HEK293 (cell line): Measurements from ENCODE around the gene MYO3A.
"Not testable (repeated sequence)": the region's sequence is repeated elsewhere in the genome, so short reads cannot be mapped to it uniquely, and the experiment has no call there.

ENCODE experiments used
- CTCF ChIA-PET: fragments of 350-600 bp; formaldehyde crosslinking; extraction: SDS; loops from one replicate; lab custom pipeline; 2021; ENCODE audit warnings: antibody characterized with exemption; lab: Yijun Ruan, JAX
- POLR2A ChIA-PET: fragments of 300-600 bp; formaldehyde crosslinking; extraction: SDS; loops from one replicate; lab custom pipeline; 2020; ENCODE audit warnings: antibody characterized with exemption, inconsistent platforms; lab: Yijun Ruan, JAX
- H3K27ac ChIP-seq: fragments of 200-500 bp; sonication (Bioruptor generic); 2 replicates; pipeline ENCODE4 v1.5.1; 2014; ENCODE audit warnings: low read depth, low read length, control low read depth, inconsistent platforms; ENCODE audit errors: extremely low read depth
- H3K36me3 ChIP-seq, 2 experiments: fragments of 200-500 bp in 1 of 2; sonication (Bioruptor generic) in 1 of 2; 1 replicate in 1 of 2; 2 replicates in 1 of 2; pipeline ENCODE4 v1.5.1; 2014 to 2017; ENCODE audit warnings: inconsistent platforms in 2 of 2, low read length in 2 of 2; ENCODE audit not compliant: control insufficient read depth in 2 of 2, insufficient read depth in 1 of 2
- H3K4me1 ChIP-seq: fragments of 200-500 bp; sonication (Bioruptor generic); 2 replicates; pipeline ENCODE4 v1.5.1; 2014; ENCODE audit warnings: mild to moderate bottlenecking, low read length, inconsistent platforms; ENCODE audit not compliant: control insufficient read depth, insufficient read depth
- H3K4me3 ChIP-seq: 2 replicates; pipeline ENCODE4 v1.5.1; 2011; ENCODE audit warnings: low read depth, mild to moderate bottlenecking, control low read depth, low read length, moderate library complexity
- H3K9me3 ChIP-seq: fragments of 200-500 bp; sonication (Bioruptor generic); 2 replicates; pipeline ENCODE4 v1.5.1; 2014; ENCODE audit warnings: low read depth, low read length, inconsistent platforms; ENCODE audit not compliant: control insufficient read depth, insufficient read depth
- EGR2 ChIP-seq: fragments of 450-650 bp; formaldehyde crosslinking; IDR thresholded peaks from 2 replicates; pipeline ENCODE4 v1.5.1; 2016; ENCODE audit warnings: low read depth, missing biosample characterization, missing genetic modification characterization
- GLI4 ChIP-seq: fragments of 450-650 bp; formaldehyde crosslinking; IDR thresholded peaks from 2 replicates; pipeline ENCODE4 v1.5.1; 2016; ENCODE audit warnings: missing biosample characterization, missing genetic modification characterization
- GLIS1 ChIP-seq: fragments of 450-650 bp; formaldehyde crosslinking; IDR thresholded peaks from 2 replicates; pipeline ENCODE4 v1.5.1; 2016; ENCODE audit warnings: missing biosample characterization, missing genetic modification characterization
- MEIS1 ChIP-seq: sonication (generic); formaldehyde crosslinking; IDR thresholded peaks from 2 replicates; pipeline ENCODE4 v1.8.1; 2022; ENCODE audit warnings: missing genetic modification reagents, mild to moderate bottlenecking, borderline replicate concordance
- SP3 ChIP-seq: fragments of 450-650 bp; formaldehyde crosslinking; IDR thresholded peaks from 2 replicates; pipeline ENCODE4 v1.5.1; 2016; ENCODE audit warnings: missing biosample characterization, missing genetic modification characterization
- ZBTB20 ChIP-seq: fragments of 450-650 bp; formaldehyde crosslinking; IDR thresholded peaks from 2 replicates; pipeline ENCODE4 v1.5.1; 2016; ENCODE audit warnings: missing biosample characterization, missing genetic modification characterization
- ZFHX2 ChIP-seq: fragments of 450-650 bp; formaldehyde crosslinking; conservative IDR thresholded peaks from 2 replicates; pipeline ENCODE4 v1.5.1; 2016; ENCODE audit warnings: missing biosample characterization, missing genetic modification characterization
- ZNF146 ChIP-seq: fragments of 450-650 bp; formaldehyde crosslinking; IDR thresholded peaks from 2 replicates; pipeline ENCODE4 v1.5.1; 2016; ENCODE audit warnings: missing biosample characterization, missing genetic modification characterization
- ZNF239 ChIP-seq: fragments of 450-650 bp; formaldehyde crosslinking; IDR thresholded peaks from 2 replicates; pipeline ENCODE4 v1.5.1; 2016; ENCODE audit warnings: missing biosample characterization, missing genetic modification characterization
- ZNF292 ChIP-seq: fragments of 450-650 bp; formaldehyde crosslinking; IDR thresholded peaks from 2 replicates; pipeline ENCODE4 v1.5.1; 2016; ENCODE audit warnings: low read depth, missing biosample characterization, missing genetic modification characterization, borderline replicate concordance
- ZNF366 ChIP-seq: fragments of 450-650 bp; formaldehyde crosslinking; conservative IDR thresholded peaks from 2 replicates; pipeline ENCODE4 v1.5.1; 2016; ENCODE audit warnings: missing biosample characterization, missing genetic modification characterization
- ZNF514 ChIP-seq: fragments of 450-650 bp; formaldehyde crosslinking; IDR thresholded peaks from 2 replicates; pipeline ENCODE4 v1.5.1; 2016; ENCODE audit warnings: missing biosample characterization, missing genetic modification characterization
- ZNF529 ChIP-seq: fragments of 450-650 bp; formaldehyde crosslinking; IDR thresholded peaks from 2 replicates; pipeline ENCODE4 v1.5.1; 2017; ENCODE audit warnings: missing genetic modification characterization, missing biosample characterization; ENCODE audit not compliant: insufficient replicate concordance
- ZNF610 ChIP-seq: fragments of 450-650 bp; formaldehyde crosslinking; IDR thresholded peaks from 2 replicates; pipeline ENCODE4 v1.5.1; 2016; ENCODE audit warnings: missing biosample characterization, missing genetic modification characterization, borderline replicate concordance
- ZNF629 ChIP-seq: fragments of 450-650 bp; formaldehyde crosslinking; IDR thresholded peaks from 2 replicates; pipeline ENCODE4 v1.5.1; 2017; ENCODE audit warnings: missing biosample characterization, missing genetic modification characterization
- ZNF654 ChIP-seq: fragments of 450-650 bp; formaldehyde crosslinking; IDR thresholded peaks from 2 replicates; pipeline ENCODE4 v1.5.1; 2016; ENCODE audit warnings: low read depth, missing biosample characterization, missing genetic modification characterization
- ZNF670 ChIP-seq: fragments of 450-650 bp; formaldehyde crosslinking; IDR thresholded peaks from 2 replicates; pipeline ENCODE4 v1.5.1; 2016; ENCODE audit warnings: missing biosample characterization, missing genetic modification characterization, low read depth
- ZNF677 ChIP-seq: fragments of 450-650 bp; IDR thresholded peaks from 2 replicates; pipeline ENCODE4 v1.5.0; 2018; ENCODE audit warnings: missing biosample characterization, mild to moderate bottlenecking, missing genetic modification characterization, moderate library complexity
- TF ChIP-seq, protein P1 (sequence below): fragments of 450-650 bp; formaldehyde crosslinking; IDR thresholded peaks from 2 replicates; pipeline ENCODE4 v1.5.1; 2016; ENCODE audit warnings: missing biosample characterization, missing genetic modification characterization
- TF ChIP-seq, protein P2 (sequence below): fragments of 450-650 bp; IDR thresholded peaks from 2 replicates; pipeline ENCODE4 v1.5.1; 2018; ENCODE audit warnings: missing biosample characterization, mild to moderate bottlenecking, missing genetic modification characterization
- TF ChIP-seq, protein P3 (sequence below): fragments of 450-650 bp; formaldehyde crosslinking; IDR thresholded peaks from 2 replicates; pipeline ENCODE4 v1.5.1; 2016; ENCODE audit warnings: missing biosample characterization, missing genetic modification characterization, borderline replicate concordance

Gene MYO3A

DNA sequence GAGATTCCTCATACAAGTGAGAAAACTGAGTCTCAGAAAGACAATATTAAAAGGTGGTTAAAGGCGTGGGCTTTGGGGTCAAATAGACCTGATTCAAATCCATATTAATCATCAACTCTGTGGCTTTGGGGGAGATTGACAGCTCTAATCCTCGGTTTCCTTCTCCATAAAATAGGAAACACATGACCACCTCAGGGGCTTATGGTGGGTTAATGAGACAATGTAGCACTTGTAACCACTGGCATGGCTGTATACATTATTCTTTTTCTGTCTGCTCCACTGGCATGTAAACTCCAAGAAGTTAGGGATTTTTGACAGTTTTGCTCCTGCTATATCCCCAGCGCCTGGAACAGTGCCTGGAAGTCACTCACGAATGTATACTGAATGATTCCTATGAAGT lies 161.8 kb downstream of the MYO3A start (continued):
- TF ChIP-seq ZNF529 (no peak), ZFHX2 (tag by site-specific recombination) (no peak), ZNF654 (tag by site-specific recombination) (no peak), ZNF239 (tag by site-specific recombination) (no peak), ZNF677 (no peak), GLI4 (no peak)

DNA sequence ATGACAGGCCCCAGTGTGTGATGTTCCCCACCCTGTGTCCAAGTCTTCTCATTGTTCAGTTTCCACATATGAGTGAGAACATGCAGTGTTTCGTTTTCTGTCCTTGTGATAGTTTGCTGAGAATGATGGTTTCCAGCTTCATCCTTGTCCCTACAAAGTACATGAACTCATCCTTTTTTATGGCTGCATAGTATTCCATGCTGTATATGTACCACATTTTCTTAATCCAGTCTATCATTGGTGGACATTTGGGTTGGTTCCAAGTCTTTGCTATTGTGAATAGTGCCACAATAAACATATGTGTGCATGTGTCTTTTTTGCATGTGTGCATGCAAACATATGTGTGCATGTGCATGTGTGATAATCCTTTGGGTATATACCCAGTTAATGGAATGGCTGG lies 163.5 kb downstream of the MYO3A start:
- H3K9me3 ChIP-seq, CTCF ChIA-PET, H3K36me3 ChIP-seq, POLR2A ChIA-PET, H3K4me3 ChIP-seq, H3K27ac ChIP-seq, H3K4me1 ChIP-seq: not testable (repeated sequence)
- TF ChIP-seq, protein P1, sequence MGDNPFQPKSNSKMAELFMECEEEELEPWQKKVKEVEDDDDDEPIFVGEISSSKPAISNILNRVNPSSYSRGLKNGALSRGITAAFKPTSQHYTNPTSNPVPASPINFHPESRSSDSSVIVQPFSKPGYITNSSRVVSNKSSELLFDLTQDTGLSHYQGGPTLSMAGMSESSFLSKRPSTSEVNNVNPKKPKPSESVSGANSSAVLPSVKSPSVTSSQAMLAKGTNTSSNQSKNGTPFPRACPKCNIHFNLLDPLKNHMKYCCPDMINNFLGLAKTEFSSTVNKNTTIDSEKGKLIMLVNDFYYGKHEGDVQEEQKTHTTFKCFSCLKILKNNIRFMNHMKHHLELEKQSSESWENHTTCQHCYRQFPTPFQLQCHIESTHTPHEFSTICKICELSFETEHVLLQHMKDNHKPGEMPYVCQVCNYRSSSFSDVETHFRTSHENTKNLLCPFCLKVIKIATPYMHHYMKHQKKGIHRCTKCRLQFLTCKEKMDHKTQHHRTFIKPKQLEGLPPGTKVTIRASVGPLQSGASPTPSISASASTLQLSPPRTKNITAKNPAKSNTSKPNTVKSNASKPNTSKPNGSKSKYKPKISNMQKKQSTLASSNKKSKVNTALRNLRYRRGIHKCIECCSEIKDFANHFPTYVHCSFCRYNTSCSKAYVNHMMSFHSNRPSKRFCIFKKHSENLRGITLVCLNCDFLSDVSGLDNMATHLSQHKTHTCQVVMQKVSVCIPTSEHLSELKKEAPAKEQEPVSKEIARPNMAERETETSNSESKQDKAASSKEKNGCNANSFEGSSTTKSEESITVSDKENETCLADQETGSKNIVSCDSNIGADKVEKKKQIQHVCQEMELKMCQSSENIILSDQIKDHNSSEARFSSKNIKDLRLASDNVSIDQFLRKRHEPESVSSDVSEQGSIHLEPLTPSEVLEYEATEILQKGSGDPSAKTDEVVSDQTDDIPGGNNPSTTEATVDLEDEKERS (tag by site-specific recombination): 0 out of 2 replicates have a peak, but pooled peaks have one; percentile 47
- peak; percentile 73 for TF ChIP-seq ZNF146 (tag by site-specific recombination)

DNA sequence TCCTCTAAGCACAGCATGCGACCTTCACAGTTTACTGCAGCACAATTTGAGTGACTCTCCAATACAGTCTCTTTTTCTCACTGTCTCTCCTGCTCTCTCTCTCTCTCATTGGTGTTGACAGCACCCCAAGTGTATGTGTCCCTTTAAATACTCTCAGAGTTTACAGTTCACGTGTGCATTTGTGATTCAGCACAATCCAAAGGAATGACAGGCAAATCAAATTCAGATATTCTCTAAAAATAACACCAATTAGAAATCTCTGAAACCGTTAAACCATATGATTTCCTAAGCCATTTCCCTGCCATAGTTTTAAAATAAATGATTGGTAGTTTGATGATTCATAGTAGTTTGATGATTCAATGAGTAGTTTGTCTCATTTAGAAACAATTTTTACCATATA lies 178.5 kb downstream of the MYO3A start:
- ChIA-PET CTCF (interaction anchor here (0.6 kb wide), 1 partner anchor 10 kb away, joined by 3 read pairs; no protein-coding TSS in a partner anchor), POLR2A (no interaction called here)
- H3K4me1 ChIP-seq: no peaks in the 10 kb centered on the region
- H3K36me3 ChIP-seq: no peaks in the 10 kb centered on the region
- H3K9me3 ChIP-seq: no peaks in the 10 kb centered on the region
- H3K27ac ChIP-seq: no peak overlapping the region
- H3K4me3 ChIP-seq: no peak overlapping the region
- TF ChIP-seq ZNF292 (tag by site-specific recombination) (no peak), ZNF366 (tag by site-specific recombination) (no peak), MEIS1 (CRISPR knock-in tag) (no peak), ZNF670 (tag by site-specific recombination) (no peak), GLIS1 (tag by site-specific recombination) (no peak), ZNF514 (tag by site-specific recombination) (no peak)
- TF ChIP-seq, protein P2, sequence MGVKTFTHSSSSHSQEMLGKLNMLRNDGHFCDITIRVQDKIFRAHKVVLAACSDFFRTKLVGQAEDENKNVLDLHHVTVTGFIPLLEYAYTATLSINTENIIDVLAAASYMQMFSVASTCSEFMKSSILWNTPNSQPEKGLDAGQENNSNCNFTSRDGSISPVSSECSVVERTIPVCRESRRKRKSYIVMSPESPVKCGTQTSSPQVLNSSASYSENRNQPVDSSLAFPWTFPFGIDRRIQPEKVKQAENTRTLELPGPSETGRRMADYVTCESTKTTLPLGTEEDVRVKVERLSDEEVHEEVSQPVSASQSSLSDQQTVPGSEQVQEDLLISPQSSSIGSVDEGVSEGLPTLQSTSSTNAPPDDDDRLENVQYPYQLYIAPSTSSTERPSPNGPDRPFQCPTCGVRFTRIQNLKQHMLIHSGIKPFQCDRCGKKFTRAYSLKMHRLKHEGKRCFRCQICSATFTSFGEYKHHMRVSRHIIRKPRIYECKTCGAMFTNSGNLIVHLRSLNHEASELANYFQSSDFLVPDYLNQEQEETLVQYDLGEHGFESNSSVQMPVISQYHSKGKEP (tag by site-specific recombination): no peak

DNA sequence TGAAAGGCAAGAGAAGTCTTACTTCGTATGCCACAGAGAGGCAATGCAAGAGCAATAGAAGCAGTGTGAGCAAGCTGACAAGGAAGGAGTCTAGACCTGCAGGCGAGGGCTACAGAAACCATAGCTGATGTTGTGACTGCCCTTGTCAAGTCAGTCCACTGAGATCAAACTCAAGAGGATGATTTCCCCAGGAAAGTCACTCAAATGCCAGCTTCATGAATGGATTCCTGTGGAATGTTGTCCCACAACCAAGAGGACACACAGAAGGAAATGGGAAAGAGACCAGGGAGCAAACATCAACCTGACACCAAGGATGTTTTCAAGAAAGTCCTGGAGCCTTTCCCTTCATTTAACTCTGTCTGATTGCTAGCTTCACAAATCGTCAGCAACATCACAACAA lies 204.6 kb downstream of the MYO3A start:
- ChIA-PET POLR2A (no interaction called here), CTCF (no interaction called here)
- Histone ChIP-seq H3K4me3 (no peak overlapping the region), H3K9me3 (no peaks in the 10 kb centered on the region), H3K36me3 (no peaks in the 10 kb centered on the region), H3K4me1 (no peaks in the 10 kb centered on the region), H3K27ac (no peak overlapping the region)
- TF ChIP-seq EGR2 (tag by site-specific recombination): no peak
- no peak for TF ChIP-seq ZNF629
- TF ChIP-seq, protein P3, sequence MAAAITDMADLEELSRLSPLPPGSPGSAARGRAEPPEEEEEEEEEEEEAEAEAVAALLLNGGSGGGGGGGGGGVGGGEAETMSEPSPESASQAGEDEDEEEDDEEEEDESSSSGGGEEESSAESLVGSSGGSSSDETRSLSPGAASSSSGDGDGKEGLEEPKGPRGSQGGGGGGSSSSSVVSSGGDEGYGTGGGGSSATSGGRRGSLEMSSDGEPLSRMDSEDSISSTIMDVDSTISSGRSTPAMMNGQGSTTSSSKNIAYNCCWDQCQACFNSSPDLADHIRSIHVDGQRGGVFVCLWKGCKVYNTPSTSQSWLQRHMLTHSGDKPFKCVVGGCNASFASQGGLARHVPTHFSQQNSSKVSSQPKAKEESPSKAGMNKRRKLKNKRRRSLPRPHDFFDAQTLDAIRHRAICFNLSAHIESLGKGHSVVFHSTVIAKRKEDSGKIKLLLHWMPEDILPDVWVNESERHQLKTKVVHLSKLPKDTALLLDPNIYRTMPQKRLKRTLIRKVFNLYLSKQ (tag by site-specific recombination): no peak
- TF ChIP-seq ZNF610 (tag by site-specific recombination): no peak
- no peak for TF ChIP-seq ZNF654 (tag by site-specific recombination)
- no peak for TF ChIP-seq SP3 (tag by site-specific recombination)
- no peak for TF ChIP-seq ZBTB20 (tag by site-specific recombination)
